Nephron (organoid): ENCODE measurements around the gene GAREM1.

Source experiments
- H3K27ac Mint-ChIP-seq, 3 experiments: 2 replicates each; pipeline ENCODE4 v1.8.0; 2020; ENCODE audit warnings: mixed read lengths in 3 of 3, mild to moderate bottlenecking in 2 of 3, moderate library complexity in 1 of 3
- H3K27me3 Mint-ChIP-seq: 2 replicates; pipeline ENCODE4 v1.8.0; 2021; ENCODE audit warnings: low read depth, mild to moderate bottlenecking, moderate library complexity, mixed read lengths
- H3K36me3 Mint-ChIP-seq: 2 replicates; pipeline ENCODE4 v1.8.0; 2020; ENCODE audit warnings: low read depth, mixed read lengths
- H3K4me1 Mint-ChIP-seq: 2 replicates; pipeline ENCODE4 v1.8.0; 2020; ENCODE audit warnings: mixed read lengths
- H3K4me3 Mint-ChIP-seq, 3 experiments: 2 replicates each; pipeline ENCODE4 v1.8.0; 2020; ENCODE audit warnings: mild to moderate bottlenecking in 3 of 3, mixed read lengths in 3 of 3, moderate library complexity in 2 of 3
- H3K9me3 Mint-ChIP-seq: 2 replicates; pipeline ENCODE4 v1.8.0; 2020; ENCODE audit warnings: mixed read lengths
- CTCF ChIP-seq, 3 experiments: fragments of 200-600 bp; sonication (generic); IDR thresholded peaks; one replicate each; pipeline ENCODE4 v1.5.0; 2021; ENCODE audit warnings: antibody characterized with exemption in 3 of 3; ENCODE audit not compliant: unreplicated experiment in 3 of 3

Gene GAREM1

DNA sequence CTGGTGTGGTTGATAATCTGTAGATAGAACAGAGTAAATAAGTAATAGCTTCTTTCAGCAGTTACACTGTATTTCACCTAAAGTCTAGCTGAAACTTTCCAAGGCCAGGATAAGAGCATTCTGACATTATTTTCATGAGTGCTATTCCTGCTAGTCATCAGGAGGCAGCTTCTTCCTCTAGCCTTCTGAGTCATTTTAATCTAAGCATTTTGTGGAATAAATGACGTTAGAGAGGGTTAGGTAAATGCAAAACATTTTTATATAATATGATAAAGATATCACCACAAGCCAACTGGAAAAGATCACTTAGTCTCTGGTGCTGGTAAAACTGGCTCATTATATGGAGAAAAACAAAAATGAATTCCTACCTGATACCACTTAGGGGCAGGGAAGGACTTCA is 142.3 kb downstream of the GAREM1 start:
- H3K27me3 Mint-ChIP-seq: no peaks in the 10 kb centered on the region
- no peak overlapping the region for H3K4me3 Mint-ChIP-seq
- H3K27ac Mint-ChIP-seq: peak overlapping the region in 1 of 3 experiments; percentile 18
- H3K9me3 Mint-ChIP-seq: no peaks in the 10 kb centered on the region
- peaks cover 33% of the 10 kb centered on the region for H3K4me1 Mint-ChIP-seq
- TF ChIP-seq CTCF (IDR thresholded peaks at IDR 0.05; ENCODE audit: unreplicated experiment in 3 of 3): no peak
- H3K36me3 Mint-ChIP-seq: no peaks in the 10 kb centered on the region

- no peaks in the 10 kb centered on the region for H3K36me3 Mint-ChIP-seq
- H3K27ac Mint-ChIP-seq: peak overlapping the region; percentile 68 to 90 (median 78)
- H3K4me1 Mint-ChIP-seq: peaks cover 35% of the 10 kb centered on the region
- no peak for TF ChIP-seq CTCF (IDR thresholded peaks at IDR 0.05; ENCODE audit: unreplicated experiment in 3 of 3)
- H3K9me3 Mint-ChIP-seq: no peaks in the 10 kb centered on the region
- H3K27me3 Mint-ChIP-seq: no peaks in the 10 kb centered on the region
- H3K4me3 Mint-ChIP-seq: peak overlapping the region in 2 of 3 experiments; percentile 7 to 22
Measured at GRCh38 chr18:32326450-32327308, 144.0 kb downstream of the GAREM1 start.

DNA sequence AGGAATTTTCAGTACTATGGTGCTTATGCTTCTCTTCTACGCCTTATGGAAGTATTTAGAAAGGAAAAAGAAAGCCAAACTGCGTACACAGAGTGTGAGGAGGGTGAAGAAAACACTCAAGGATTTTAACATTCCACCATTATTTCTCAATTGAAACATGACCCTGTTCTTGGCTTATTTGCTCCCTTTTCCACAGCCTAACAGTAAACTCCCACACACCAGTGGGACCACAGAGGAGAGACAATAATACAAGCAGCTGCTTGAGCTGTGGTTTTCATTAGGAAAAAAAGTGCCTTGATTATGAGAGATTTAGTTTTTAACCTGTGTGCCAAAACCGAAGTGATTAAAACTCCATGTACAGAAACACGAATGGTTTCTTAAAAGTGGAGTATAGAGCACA is 146.5 kb downstream of the GAREM1 start:
- H3K27ac Mint-ChIP-seq: peak overlapping the region; percentile 89 to 95 (median 93)
- H3K9me3 Mint-ChIP-seq: no peaks in the 10 kb centered on the region
- TF ChIP-seq CTCF (IDR thresholded peaks at IDR 0.05; ENCODE audit: unreplicated experiment in 3 of 3): no peak
- H3K36me3 Mint-ChIP-seq: no peaks in the 10 kb centered on the region
- peak overlapping the region; percentile 14 to 62 (median 17) for H3K4me3 Mint-ChIP-seq
- peaks cover 49% of the 10 kb centered on the region for H3K4me1 Mint-ChIP-seq
- no peaks in the 10 kb centered on the region for H3K27me3 Mint-ChIP-seq

DNA sequence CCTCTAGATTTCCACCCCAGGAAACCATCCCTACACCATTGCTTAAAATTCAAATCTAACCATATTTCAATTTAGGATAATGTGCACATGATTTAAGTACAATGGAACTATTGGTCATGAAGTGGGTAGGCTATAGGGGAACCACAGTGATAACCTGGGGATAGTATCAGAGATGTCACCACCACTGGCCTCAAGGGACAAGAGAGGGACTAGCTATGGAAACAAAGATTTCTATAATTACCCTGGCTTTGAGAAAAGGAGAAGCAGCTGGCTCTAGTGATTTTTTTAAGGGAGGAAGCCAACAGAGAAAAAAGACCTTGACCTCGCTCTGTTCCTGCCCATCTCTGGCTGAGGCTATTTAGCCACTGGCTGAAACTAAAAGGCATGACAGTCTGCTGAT is 148.9 kb downstream of the GAREM1 start:
- TF ChIP-seq CTCF (IDR thresholded peaks at IDR 0.05; ENCODE audit: unreplicated experiment in 3 of 3): no peak
- Mint-ChIP-seq H3K9me3 (no peaks in the 10 kb centered on the region), H3K27ac (peak overlapping the region in 2 of 3 experiments; percentile 4 to 26), H3K4me3 (no peak overlapping the region), H3K4me1 (peaks cover 59% of the 10 kb centered on the region), H3K36me3 (no peaks in the 10 kb centered on the region), H3K27me3 (no peaks in the 10 kb centered on the region)

GRCh38 chr18:32319084-32319483 is 151.6 kb downstream of the GAREM1 start:
- peak overlapping the region; percentile 4 to 80 (median 45) for H3K27ac Mint-ChIP-seq
- TF ChIP-seq CTCF (IDR thresholded peaks at IDR 0.05; ENCODE audit: unreplicated experiment in 3 of 3): no peak
- H3K4me3 Mint-ChIP-seq: no peak overlapping the region

GRCh38 chr18:32318581-32318980 is 152.1 kb downstream of the GAREM1 start:
- Mint-ChIP-seq H3K27me3 (no peaks in the 10 kb centered on the region), H3K27ac (peak overlapping the region in 2 of 3 experiments; percentile 61 to 80), H3K4me1 (peaks cover 39% of the 10 kb centered on the region), H3K4me3 (no peak overlapping the region), H3K9me3 (no peaks in the 10 kb centered on the region), H3K36me3 (no peaks in the 10 kb centered on the region)
- TF ChIP-seq CTCF (IDR thresholded peaks at IDR 0.05; ENCODE audit: unreplicated experiment in 3 of 3): no peak

More at GRCh38 chr18:32319084-32319483, 151.6 kb downstream of the GAREM1 start:
- no peaks in the 10 kb centered on the region for H3K9me3 Mint-ChIP-seq
- no peaks in the 10 kb centered on the region for H3K27me3 Mint-ChIP-seq
- H3K36me3 Mint-ChIP-seq: no peaks in the 10 kb centered on the region
- H3K4me1 Mint-ChIP-seq: peaks cover 44% of the 10 kb centered on the region
